HG03064 (cell line): Measurements from ENCODE around the gene GATA2.

ENCODE experiments used
- ATAC-seq: cut with Tn5 transposase; IDR thresholded peaks from one replicate; pipeline ENCODE4 v1.9.1; 2021; ENCODE audit warnings: low read depth; ENCODE audit not compliant: unreplicated experiment

Gene GATA2

DNA sequence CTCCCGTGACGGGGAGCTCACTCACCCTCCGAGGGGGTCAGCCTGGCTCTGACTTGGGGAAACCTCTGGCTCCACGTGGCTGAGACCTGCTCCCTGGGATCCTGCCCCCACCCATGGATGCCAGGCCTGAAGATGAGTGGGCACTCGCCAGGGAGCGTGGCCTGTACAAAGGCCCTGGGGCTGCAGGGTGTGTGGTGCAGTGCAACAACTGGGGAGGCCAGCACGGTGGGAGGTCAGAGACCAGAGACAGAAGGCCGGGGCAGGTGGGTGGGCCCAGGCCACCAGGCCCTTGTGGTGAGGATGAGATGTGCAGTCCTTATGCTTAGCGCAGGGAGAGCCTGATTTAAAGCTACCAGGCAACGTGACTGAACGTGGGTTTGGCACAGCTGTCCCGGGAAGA is 31.3 kb downstream of the GATA2 start:
- no peak for ATAC-seq

DNA sequence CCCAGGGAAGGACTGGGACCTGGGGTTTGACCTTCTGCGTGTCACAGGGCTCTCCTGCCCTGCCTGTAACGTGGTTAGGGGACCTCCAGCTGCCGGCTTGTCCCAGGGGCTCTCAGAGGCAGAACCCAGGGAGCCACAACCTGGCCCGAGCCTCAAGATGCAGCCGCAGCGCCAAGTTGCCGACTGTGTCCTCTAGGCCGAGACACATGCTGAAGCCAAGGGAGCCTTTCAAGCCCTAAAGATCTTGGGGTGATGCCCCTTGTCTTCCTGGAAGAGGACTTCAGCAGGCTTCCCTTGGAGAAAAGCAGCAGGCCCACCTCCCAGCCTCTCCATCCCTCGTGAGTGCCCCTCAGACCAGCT is 33.6 kb downstream of the GATA2 start:
- no peak for ATAC-seq

- no peak for ATAC-seq
Observed at GRCh38 chr3:128458746-128459460, 34.1 kb downstream of the GATA2 start.

- no peak for ATAC-seq
Observed at GRCh38 chr3:128457937-128458336, 35.1 kb downstream of the GATA2 start.

GRCh38 chr3:128456776-128457715 is 36.0 kb downstream of the GATA2 start:
- no peak for ATAC-seq

GRCh38 chr3:128455786-128456748 is 36.9 kb downstream of the GATA2 start:
- ATAC-seq = no peak

GRCh38 chr3:128455116-128455515 is 37.9 kb downstream of the GATA2 start:
- ATAC-seq = no peak

GRCh38 chr3:128454310-128454618 is 38.7 kb downstream of the GATA2 start:
- ATAC-seq = no peak

- ATAC-seq = no peak
Observed at GRCh38 chr3:128453501-128454309, 39.3 kb downstream of the GATA2 start.

- ATAC-seq = no peak
Observed at GRCh38 chr3:128452678-128453275, 40.2 kb downstream of the GATA2 start.

- no peak for ATAC-seq
Observed at GRCh38 chr3:128452120-128452519, 40.9 kb downstream of the GATA2 start.

DNA sequence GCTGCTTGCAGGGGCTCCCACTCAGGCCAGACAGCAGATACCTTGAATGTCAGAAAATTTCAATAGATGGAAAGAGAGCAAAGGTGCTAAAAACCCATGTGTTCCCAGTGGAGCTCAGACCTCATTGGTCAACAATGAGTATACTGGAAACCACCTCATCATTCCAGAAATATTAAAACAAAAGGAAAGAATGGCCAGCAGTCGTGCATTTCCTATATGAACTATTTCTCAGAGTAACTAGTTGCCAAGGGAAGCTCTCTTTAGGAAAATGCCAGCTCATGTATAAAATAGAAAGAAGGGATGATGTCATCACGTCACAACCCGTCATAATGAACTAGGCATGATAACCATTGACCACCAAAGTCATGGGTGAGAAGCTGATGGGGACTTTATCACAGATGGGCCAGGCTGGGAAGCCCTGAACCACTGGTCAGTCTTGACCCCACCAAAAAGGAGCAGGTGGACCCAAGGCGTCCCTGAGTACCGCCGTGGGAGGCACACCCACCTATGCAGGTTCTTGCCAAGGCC is 43.8 kb downstream of the GATA2 start:
- no peak for ATAC-seq

DNA sequence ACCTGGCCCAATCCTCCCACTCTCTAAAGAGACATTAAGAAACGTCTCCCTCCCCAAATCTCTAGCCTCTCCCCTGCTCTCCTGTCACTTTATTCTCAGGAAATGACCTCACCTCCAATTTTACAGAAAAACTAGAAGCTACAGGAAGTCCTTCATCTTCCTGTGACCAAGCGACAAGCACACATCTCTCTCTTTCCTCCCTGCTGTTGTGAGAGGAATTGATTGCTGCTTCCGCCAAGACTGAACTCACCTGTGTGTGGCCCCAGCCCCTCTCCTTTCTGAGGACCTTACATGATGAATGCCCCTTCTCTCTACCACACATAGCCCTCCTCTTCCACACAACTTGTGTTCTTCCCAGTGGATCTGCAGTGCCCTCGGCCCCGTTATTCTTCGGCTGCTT is 44.5 kb downstream of the GATA2 start:
- no peak for ATAC-seq

DNA sequence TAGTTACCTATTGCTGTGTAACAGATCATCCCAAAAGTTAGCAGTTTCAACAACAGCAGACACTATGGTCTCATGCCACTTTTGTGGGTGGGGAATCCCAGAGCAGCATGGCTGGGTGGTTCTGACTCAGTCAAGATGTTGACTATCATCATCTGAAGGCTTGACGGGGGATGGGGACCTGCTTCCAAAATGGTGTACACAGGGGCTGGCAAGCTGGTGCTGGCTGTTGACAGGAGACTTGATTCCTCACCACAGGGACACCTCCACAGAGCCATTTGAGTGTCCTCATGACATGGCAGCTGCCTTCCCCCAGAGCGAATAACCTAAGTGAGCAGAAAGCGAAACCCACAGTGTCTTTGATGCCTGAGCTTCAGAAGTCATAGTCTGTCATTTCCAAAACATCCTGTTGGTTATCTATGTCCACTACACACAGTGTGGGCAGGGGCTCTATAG is 45.4 kb downstream of the GATA2 start:
- ATAC-seq = no peak

GRCh38 chr3:128446821-128447220 is 46.2 kb downstream of the GATA2 start:
- ATAC-seq = no peak

DNA sequence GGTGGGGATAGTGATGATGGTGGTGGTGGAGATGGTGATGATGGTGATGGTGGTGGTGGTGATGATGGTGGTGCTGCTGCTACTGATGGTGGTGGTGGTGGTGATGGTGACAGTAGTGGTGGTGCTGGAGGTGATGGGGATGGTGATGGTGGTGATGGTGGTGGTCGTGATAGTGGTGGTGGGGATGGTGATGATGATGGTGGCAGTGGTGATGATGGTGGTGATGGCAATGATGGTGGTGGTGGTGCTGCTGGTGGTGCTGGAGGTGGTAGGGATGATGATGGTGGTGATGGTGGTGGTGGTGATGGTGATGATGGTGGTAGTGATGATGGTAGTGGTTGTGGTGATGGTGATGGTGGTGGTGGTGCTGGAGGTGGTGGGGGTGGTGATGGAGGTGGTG is 47.6 kb downstream of the GATA2 start:
- ATAC-seq = no peak

- ATAC-seq = no peak
Observed at GRCh38 chr3:128443771-128444170, 49.2 kb downstream of the GATA2 start.

DNA sequence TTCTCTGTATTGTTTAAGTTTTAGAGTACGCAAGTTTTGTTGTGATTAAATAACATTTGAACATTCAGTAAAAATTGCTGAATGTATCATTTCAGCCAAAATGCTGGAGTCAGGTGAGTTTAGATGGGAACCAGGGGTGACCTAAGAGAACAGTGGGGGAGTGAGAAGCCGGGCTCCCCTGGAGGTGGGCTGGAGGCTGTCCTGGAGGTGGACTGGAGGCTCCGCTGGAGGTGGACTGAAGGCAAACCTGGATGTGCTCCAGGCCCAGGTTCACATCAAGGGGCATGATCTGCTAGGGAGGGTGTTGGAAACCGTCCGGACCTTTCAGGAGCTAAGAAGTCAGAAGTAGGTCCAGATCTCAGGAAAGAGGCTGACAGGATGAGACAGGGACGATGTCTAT is 50.1 kb downstream of the GATA2 start:
- ATAC-seq = no peak

- no peak for ATAC-seq
Observed at GRCh38 chr3:128442070-128442469, 50.9 kb downstream of the GATA2 start.
